ENCODE results near the gene CPPED1. TPM values are rescaled to one million over a fixed set of nuclear protein-coding genes. Genes with fewer than 3 reads are reported as not detected.

CPPED1 gene
- total and polyA plus RNA-seq, 4 donors = 10.4 to 29.1 (median 23.0) TPM

GRCh38 chr16:12609937-12610699 lies 193.6 kb downstream of the CPPED1 start:
- H3K27ac ChIP-seq (ENCODE audit: low read depth in 1 of 2, low read length in 2 of 2) = peak overlapping the region; percentile 54 to 79
- TF ChIP-seq, protein P1, sequence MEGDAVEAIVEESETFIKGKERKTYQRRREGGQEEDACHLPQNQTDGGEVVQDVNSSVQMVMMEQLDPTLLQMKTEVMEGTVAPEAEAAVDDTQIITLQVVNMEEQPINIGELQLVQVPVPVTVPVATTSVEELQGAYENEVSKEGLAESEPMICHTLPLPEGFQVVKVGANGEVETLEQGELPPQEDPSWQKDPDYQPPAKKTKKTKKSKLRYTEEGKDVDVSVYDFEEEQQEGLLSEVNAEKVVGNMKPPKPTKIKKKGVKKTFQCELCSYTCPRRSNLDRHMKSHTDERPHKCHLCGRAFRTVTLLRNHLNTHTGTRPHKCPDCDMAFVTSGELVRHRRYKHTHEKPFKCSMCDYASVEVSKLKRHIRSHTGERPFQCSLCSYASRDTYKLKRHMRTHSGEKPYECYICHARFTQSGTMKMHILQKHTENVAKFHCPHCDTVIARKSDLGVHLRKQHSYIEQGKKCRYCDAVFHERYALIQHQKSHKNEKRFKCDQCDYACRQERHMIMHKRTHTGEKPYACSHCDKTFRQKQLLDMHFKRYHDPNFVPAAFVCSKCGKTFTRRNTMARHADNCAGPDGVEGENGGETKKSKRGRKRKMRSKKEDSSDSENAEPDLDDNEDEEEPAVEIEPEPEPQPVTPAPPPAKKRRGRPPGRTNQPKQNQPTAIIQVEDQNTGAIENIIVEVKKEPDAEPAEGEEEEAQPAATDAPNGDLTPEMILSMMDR (IDR thresholded peaks at IDR 0.05; ENCODE audit: low read depth, low read length, missing input control) = no peak
- TF ChIP-seq ATF3 (IDR thresholded peaks at IDR 0.05) = no peak
- TF ChIP-seq HNF4G (IDR thresholded peaks at IDR 0.05) = no peak
- no peak for TF ChIP-seq NR2F2 (IDR thresholded peaks at IDR 0.05)
- TF ChIP-seq HNF4A (conservative IDR thresholded peaks at IDR 0.05) = peak; percentile 15 to 67
- peak; percentile 50 to 85 for TF ChIP-seq RXRA (IDR thresholded peaks at IDR 0.05)
- peak; percentile 17 for TF ChIP-seq MAX (IDR thresholded peaks at IDR 0.05)
- peak in 1 of 2 donors; percentile 81 for TF ChIP-seq EGR1 (IDR thresholded peaks at IDR 0.05; ENCODE audit: low read depth in 2 of 2)
- TF ChIP-seq FOXA2 (IDR thresholded peaks at IDR 0.05) = peak; percentile 73
- no peak for TF ChIP-seq YY1 (IDR thresholded peaks at IDR 0.05)
- peak in 1 of 2 donors; percentile 32 for TF ChIP-seq RAD21 (IDR thresholded peaks at IDR 0.05)
- no peak for TF ChIP-seq SP1 (IDR thresholded peaks at IDR 0.05)
- TF ChIP-seq REST (IDR thresholded peaks at IDR 0.05) = peak; percentile 68
- TF ChIP-seq, protein P2, sequence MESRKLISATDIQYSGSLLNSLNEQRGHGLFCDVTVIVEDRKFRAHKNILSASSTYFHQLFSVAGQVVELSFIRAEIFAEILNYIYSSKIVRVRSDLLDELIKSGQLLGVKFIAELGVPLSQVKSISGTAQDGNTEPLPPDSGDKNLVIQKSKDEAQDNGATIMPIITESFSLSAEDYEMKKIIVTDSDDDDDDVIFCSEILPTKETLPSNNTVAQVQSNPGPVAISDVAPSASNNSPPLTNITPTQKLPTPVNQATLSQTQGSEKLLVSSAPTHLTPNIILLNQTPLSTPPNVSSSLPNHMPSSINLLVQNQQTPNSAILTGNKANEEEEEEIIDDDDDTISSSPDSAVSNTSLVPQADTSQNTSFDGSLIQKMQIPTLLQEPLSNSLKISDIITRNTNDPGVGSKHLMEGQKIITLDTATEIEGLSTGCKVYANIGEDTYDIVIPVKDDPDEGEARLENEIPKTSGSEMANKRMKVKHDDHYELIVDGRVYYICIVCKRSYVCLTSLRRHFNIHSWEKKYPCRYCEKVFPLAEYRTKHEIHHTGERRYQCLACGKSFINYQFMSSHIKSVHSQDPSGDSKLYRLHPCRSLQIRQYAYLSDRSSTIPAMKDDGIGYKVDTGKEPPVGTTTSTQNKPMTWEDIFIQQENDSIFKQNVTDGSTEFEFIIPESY (IDR thresholded peaks at IDR 0.05) = peak; percentile 32
- TF ChIP-seq FOXA1 (IDR thresholded peaks at IDR 0.05) = peak; percentile 25
- TF ChIP-seq TAF1 (conservative IDR thresholded peaks at IDR 0.05) = no peak
- peak in 1 of 2 donors; percentile 66 for TF ChIP-seq JUND (IDR thresholded peaks at IDR 0.05)
- TF ChIP-seq GABPA (IDR thresholded peaks at IDR 0.05 in 1 of 2, conservative IDR thresholded peaks at IDR 0.05 in 1 of 2) = no peak

More at GRCh38 chr16:12609937-12610699, 193.6 kb downstream of the CPPED1 start:
- H3K9me3 ChIP-seq (ENCODE audit: control insufficient read depth in 4 of 4, low read length in 3 of 4) = no peaks in the 10 kb centered on the region
- no peaks in the 10 kb centered on the region for H3K27me3 ChIP-seq (ENCODE audit: control insufficient read depth in 4 of 4, insufficient read depth in 4 of 4, low read length in 3 of 4)
- no peak overlapping the region for H3K9ac ChIP-seq (ENCODE audit: low read depth in 1 of 2, low read length in 2 of 2)
- H3K4me1 ChIP-seq (ENCODE audit: control insufficient read depth in 4 of 4, insufficient read depth in 4 of 4, low read length in 3 of 4) = peaks cover 2 to 42% (median 29%) of the 10 kb centered on the region in 4 donors
- WGBS = 42% methylated on average over 8 of the region's 8 CpGs
- no peak for DNase-seq (ENCODE audit: low spot score)
- H3K36me3 ChIP-seq (ENCODE audit: control insufficient read depth in 4 of 4, insufficient read depth in 3 of 4, low read depth in 1 of 4, low read length in 3 of 4) = no peaks in the 10 kb centered on the region
- no peak overlapping the region for H3K4me3 ChIP-seq (ENCODE audit: low read depth in 1 of 3, low read length in 3 of 3)

Small RNA genes lying within 50 kb of the gene (small RNA-seq; reads per million reads assigned to genes)
- not detected for gene MIR4718
- not detected for gene RF00443

Other genes starting within 250 kb of the CPPED1 start
- gene SHISA9, start 97.7 kb upstream of the CPPED1 start, total RNA-seq = under 1 TPM; under 0.01 to 0.08 TPM
- gene SHISA9, start 97.7 kb upstream of the CPPED1 start, polyA plus RNA-seq = under 1 TPM in 1 of 2 donors, not detected in 1; 0.07 TPM